Epithelial cell of esophagus (primary cell): ENCODE results near the gene SLC25A12.
A peak's percentile ranks its signal among the peaks of the same experiment; 100 is the strongest.

Experiments used
- DNase-seq: peaks from one replicate; pipeline ENCODE4 v3.0.0; 2010; ENCODE audit warnings: low read depth
- H3K4me3 ChIP-seq: 2 replicates; pipeline ENCODE4 v1.5.1; 2011; ENCODE audit warnings: mild to moderate bottlenecking, low read length, control low read depth
- TF ChIP-seq, protein P1 (sequence below): IDR thresholded peaks from 2 replicates; pipeline ENCODE4 v1.5.1; 2011; ENCODE audit warnings: low read depth, mild to moderate bottlenecking, low read length, control low read depth, inconsistent platforms; ENCODE audit not compliant: insufficient read depth; ENCODE audit errors: missing control alignments

Gene SLC25A12

DNA sequence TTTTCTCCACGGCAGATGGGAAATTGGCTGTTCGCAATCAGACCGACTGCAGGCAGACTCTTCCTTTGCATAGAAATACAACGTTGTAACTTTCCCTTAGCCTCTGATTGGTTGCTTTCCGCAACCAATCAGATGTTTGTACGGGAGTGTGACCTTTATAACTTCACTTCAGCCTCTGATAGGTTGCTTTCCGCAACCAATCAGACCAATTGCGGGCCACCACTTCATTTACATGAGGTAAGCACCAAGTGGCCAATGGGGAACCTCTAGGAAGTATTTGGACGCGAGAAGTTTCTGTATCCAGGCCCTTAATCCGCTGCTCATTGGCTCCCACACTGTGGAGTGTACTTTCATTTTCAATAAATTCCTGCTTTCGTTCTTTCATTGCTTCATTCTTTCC, 19.1 kb downstream of the SLC25A12 start:
- DNase-seq, result no peak
- TF ChIP-seq, protein P1, sequence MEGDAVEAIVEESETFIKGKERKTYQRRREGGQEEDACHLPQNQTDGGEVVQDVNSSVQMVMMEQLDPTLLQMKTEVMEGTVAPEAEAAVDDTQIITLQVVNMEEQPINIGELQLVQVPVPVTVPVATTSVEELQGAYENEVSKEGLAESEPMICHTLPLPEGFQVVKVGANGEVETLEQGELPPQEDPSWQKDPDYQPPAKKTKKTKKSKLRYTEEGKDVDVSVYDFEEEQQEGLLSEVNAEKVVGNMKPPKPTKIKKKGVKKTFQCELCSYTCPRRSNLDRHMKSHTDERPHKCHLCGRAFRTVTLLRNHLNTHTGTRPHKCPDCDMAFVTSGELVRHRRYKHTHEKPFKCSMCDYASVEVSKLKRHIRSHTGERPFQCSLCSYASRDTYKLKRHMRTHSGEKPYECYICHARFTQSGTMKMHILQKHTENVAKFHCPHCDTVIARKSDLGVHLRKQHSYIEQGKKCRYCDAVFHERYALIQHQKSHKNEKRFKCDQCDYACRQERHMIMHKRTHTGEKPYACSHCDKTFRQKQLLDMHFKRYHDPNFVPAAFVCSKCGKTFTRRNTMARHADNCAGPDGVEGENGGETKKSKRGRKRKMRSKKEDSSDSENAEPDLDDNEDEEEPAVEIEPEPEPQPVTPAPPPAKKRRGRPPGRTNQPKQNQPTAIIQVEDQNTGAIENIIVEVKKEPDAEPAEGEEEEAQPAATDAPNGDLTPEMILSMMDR, result no peak

DNA sequence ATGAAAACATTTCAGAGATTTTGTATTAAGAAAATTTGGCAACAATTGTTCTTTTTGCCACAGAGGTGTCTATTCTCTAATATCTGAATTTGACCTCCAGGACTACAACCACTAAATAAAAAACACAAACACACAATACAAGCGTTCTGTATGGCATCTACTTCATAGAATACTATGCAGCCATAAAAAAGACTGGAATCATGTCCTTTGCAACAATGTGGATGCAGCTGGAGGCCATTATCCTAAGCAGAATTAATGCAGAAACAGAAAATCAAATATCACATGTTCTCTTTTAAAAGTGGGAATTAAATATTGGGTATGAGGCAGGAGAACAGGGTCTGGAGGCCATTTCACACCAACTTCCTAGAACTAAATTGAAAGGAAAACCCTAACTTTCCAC, 19.5 kb downstream of the SLC25A12 start:
- TF ChIP-seq, protein P1, result no peak
- H3K4me3 ChIP-seq, result no peak overlapping the region
- DNase-seq, result no peak

More for the DNA sequence above, 19.1 kb downstream of the SLC25A12 start:
- no peak overlapping the region for H3K4me3 ChIP-seq

DNA sequence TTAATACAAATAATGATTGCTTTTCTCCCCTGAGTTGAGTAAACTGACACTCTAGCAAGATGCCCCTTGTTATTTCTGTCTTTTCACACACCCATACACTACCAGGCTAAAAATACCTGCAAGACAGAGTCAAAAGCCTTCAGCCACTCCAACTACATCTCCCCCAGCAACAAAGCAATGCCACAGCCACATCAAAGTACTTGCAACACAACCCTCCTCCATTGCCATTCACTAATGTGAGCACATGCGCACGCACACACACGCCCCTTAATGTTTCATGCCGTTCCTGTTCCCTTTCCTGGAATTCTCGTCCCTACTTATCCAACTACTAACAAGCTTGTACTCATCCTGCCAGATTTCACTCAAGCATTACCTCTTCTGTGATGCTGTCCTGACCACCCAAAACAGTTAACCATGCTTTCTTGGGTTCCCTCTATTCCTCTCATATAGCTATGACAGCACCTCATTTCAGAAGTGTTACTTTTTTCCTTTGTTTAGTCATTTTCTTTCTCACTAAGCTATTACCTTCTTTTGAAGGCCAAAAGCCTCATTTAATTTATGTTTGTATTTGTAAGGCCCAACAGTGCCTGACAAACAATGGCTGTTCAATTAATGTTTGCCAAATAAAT, 29.6 kb downstream of the SLC25A12 start:
- H3K4me3 ChIP-seq, result no peak overlapping the region
- TF ChIP-seq, protein P1, result no peak
- DNase-seq, result peak; percentile 71

DNA sequence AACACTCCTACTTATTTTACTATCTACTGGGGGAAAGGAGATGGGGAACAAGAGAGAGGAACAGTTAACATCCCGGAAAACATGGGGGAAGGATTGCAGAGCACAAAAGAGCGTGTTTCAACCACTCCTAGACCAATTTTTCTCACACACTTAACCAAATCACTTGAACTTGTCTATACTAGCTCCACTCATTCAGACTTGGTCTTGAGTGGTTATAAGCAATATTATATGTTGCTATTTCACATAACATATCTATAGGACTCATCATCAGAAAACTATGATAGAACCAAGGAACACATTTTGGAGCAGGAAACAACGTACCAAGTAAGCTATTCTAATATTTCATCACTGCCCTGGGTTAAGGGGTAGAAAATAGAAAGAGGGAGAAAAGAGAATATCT, 31.5 kb downstream of the SLC25A12 start:
- H3K4me3 ChIP-seq, result no peak overlapping the region
- TF ChIP-seq, protein P1, result no peak
- DNase-seq, result peak; percentile 47

DNA sequence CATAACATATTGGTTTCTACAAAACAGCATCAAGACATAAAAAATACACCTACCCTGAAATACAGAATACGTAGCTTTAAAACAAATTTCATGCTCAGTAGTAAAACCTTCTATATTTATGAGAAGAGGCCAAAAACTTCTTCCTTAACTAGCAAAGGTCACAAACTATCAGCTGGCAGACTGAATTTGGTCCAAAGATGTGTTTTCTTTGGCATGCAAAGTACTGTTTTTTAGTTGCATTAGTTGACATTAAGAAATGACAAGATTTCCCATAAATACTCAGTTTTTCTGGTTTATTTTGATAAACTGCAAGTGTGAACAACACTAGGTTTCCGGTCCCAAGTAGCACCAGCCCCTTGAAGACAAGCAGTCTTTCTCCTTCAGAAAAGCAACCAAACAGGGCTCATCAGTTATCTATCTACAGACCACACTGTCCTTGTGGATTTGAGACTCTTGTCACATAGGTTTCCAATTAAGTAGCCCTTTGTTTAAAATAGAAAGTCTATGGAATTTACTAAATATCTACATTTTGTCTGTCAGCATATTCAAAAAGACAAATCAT, 35.6 kb downstream of the SLC25A12 start:
- no peak overlapping the region for H3K4me3 ChIP-seq
- no peak for DNase-seq
- TF ChIP-seq, protein P1, result no peak

DNA sequence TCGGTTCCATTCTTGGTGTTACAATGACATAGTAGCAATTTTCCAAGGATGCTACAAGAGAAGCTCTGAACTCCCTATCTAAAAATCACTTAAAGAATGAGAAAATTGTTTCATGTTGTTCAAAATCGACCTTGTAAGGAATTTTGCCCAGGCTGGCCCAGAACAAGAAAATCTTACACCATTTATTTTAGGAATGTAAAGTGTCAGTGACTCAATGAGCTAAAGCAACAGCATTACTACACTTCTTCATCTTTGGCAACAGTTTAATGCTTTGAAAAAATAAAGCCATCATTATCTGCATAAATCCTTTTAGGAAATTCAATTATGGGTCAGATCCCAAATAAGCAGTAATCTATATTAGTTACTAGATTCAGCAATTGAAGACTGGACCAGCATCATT, 38.6 kb downstream of the SLC25A12 start:
- peak; percentile 48 for DNase-seq
- TF ChIP-seq, protein P1, result no peak
- no peak overlapping the region for H3K4me3 ChIP-seq

DNA sequence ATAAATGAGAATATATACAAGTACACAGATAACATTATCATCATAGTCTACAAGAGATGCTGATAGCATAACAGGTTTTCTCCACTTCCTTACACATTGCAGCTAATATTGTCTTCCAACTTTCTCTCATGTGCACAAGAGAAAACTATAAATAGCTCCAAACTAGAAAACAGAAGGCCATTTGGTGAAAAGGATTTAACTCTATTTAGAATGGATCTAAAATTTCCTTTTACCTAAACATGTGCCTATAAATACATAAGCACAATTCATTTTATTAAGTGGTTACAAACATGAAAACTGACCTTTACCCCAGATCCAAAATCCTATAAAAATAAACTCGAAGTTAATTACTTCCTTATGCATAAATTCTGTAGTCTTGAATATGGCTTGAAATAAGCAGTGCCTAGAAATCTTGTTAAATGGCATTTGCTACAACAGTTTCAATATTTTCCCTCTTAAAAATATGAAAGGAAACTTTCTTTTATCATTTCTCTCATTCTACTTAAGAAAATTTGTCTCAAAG, 41.6 kb downstream of the SLC25A12 start:
- TF ChIP-seq, protein P1, result no peak
- DNase-seq, result no peak
- H3K4me3 ChIP-seq, result no peak overlapping the region
